Measurements from ENCODE around the gene PTH2.

- TF ChIP-seq, protein P1, sequence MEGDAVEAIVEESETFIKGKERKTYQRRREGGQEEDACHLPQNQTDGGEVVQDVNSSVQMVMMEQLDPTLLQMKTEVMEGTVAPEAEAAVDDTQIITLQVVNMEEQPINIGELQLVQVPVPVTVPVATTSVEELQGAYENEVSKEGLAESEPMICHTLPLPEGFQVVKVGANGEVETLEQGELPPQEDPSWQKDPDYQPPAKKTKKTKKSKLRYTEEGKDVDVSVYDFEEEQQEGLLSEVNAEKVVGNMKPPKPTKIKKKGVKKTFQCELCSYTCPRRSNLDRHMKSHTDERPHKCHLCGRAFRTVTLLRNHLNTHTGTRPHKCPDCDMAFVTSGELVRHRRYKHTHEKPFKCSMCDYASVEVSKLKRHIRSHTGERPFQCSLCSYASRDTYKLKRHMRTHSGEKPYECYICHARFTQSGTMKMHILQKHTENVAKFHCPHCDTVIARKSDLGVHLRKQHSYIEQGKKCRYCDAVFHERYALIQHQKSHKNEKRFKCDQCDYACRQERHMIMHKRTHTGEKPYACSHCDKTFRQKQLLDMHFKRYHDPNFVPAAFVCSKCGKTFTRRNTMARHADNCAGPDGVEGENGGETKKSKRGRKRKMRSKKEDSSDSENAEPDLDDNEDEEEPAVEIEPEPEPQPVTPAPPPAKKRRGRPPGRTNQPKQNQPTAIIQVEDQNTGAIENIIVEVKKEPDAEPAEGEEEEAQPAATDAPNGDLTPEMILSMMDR (IDR thresholded peaks at IDR 0.05): no peak
- TF ChIP-seq POLR2A (IDR thresholded peaks at IDR 0.05) (no peak), EP300 (IDR thresholded peaks at IDR 0.05) (no peak)
Measured at GRCh38 chr19:49461656-49462055, 38.4 kb upstream of the PTH2 start.
